Muscle of leg (tissue), 11 donors: Measurements from ENCODE around the gene PCDHGB2. TPM values are rescaled to one million over a fixed set of nuclear protein-coding genes. Genes with fewer than 3 reads are reported as not detected.
"Not testable (repeated sequence)": the region's sequence is repeated elsewhere in the genome, so short reads cannot be mapped to it uniquely, and the experiment has no call there.

Experiments
- DNase-seq: peaks from one replicate; pipeline ENCODE4 v3.0.0; 2013
- H3K27ac ChIP-seq: one replicate; pipeline ENCODE4 v1.5.1; 2013; ENCODE audit warnings: mild to moderate bottlenecking, low read length, control low read depth
- H3K27me3 ChIP-seq: one replicate; pipeline ENCODE4 v1.6.1; 2013; ENCODE audit warnings: low read length; ENCODE audit not compliant: control insufficient read depth, insufficient read depth
- H3K36me3 ChIP-seq: one replicate; pipeline ENCODE4 v1.6.1; 2013; ENCODE audit warnings: low read length; ENCODE audit not compliant: control insufficient read depth, insufficient read depth
- H3K4me1 ChIP-seq: one replicate; pipeline ENCODE4 v1.6.1; 2013; ENCODE audit warnings: low read length; ENCODE audit not compliant: control insufficient read depth, insufficient read depth
- H3K4me3 ChIP-seq: one replicate; pipeline ENCODE4 v1.5.1; 2013; ENCODE audit warnings: low read length, control low read depth
- H3K9me3 ChIP-seq: replicated peaks from 2 replicates; pipeline ENCODE4 v1.6.1; 2013; ENCODE audit warnings: low read depth, low read length; ENCODE audit not compliant: control insufficient read depth
- WGBS: methylation state at CpG from one replicate; pipeline ENCODE4 v1.1.5; 2013; ENCODE audit warnings: missing lambda C conversion rate; ENCODE audit not compliant: insufficient coverage; 5-methylcytosine and 5-hydroxymethylcytosine counted together
- polyA plus RNA-seq, 8 donors: library from polyadenylated mRNA; unstranded; fragments of 120-200 nt; gene quantifications; one replicate each; pipeline versions ENCODE4 v1.2.1 to v1.2.3, GENCODE V29; 2013; ENCODE audit warnings: inconsistent platforms in 1 of 8, low replicate concordance in 1 of 8; ENCODE audit not compliant: insufficient read length in 8 of 8, insufficient read depth in 1 of 8
- total RNA-seq: library from RNA; stranded (reverse); fragments of 120-200 nt; gene quantifications from one replicate; pipeline ENCODE4 v1.2.4, GENCODE V29; 2013

PCDHGB2 gene
- total and polyA plus RNA-seq, 9 donors, result 1.5 to 2.8 (median 1.8) TPM

DNA sequence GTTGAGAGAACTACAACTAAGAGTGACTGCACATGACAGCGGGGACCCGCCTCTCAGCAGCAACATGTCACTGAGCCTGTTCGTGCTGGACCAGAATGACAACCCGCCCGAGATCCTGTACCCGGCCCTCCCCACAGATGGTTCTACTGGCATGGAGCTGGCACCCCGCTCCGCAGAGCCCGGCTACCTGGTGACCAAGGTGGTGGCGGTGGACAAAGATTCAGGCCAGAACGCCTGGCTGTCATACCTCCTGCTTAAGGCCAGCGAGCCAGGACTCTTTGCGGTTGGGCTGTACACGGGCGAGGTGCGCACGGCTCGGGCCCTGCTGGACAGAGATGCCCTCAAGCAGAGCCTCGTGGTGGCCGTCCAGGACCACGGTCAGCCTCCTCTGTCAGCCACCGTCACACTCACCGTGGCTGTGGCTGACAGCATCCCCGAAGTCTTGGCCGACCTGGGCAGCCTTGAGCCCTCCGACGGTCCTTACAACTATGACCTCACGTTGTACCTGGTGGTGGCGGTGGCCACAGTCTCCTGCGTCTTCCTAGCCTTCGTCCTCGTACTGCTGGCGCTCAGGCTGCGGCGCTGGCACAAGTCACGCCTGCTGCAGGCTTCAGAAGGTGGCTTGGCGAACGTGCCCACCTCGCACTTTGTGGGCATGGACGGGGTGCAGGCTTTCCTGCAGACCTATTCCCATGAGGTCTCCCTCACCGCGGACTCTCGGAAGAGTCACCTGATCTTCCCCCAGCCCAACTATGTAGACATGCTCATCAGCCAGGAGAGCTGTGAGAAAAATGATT, 24.9 kb downstream of the PCDHGB2 start:
- Histone ChIP-seq H3K27me3 (peaks cover 7% of the 10 kb centered on the region), H3K4me3 (no peak overlapping the region), H3K36me3 (no peaks in the 10 kb centered on the region), H3K27ac (no peak overlapping the region), H3K4me1 (no peaks in the 10 kb centered on the region), H3K9me3 (peaks cover 79% of the 10 kb centered on the region)
- WGBS, result 67% methylated on average over 38 of the region's 43 CpGs
- DNase-seq, result no peak

DNA sequence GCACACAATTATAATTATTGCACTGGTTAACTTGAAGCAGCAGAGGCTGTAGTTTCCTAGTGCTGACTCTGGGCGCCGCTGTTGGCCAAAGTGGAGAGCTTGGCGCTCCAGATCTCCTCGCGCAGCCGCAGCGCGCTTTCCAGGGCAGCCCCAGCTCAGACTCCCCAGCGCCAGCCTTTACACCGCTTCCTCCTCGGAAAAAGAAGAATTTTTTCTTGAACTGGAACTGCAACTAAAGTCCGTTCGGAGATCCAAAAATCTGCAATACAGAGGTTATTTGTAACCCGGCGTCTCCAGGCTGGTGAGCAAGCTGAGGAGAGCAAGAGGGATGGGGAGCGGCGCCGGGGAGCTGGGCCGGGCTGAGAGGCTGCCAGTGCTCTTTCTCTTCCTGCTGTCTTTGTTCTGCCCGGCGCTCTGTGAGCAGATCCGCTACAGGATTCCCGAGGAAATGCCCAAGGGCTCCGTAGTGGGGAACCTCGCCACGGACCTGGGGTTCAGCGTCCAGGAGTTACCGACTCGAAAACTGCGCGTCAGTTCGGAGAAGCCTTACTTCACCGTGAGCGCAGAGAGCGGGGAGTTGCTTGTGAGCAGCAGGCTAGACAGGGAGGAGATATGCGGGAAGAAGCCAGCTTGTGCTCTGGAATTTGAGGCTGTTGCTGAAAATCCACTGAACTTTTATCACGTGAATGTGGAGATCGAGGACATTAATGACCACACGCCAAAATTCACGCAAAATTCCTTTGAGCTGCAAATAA, 27.9 kb downstream of the PCDHGB2 start, which contains the start of gene PCDHGB4:
TSS of gene PCDHGB4 (plus strand) at position 142 of the 755 bp plus-strand sequence. CDS start at position 329, 187 bp downstream.
- H3K4me1 ChIP-seq, H3K36me3 ChIP-seq, H3K27ac ChIP-seq, H3K4me3 ChIP-seq: not testable (repeated sequence)
- H3K9me3 ChIP-seq, result peaks cover 83% of the 10 kb centered on the region
- WGBS, result 5% methylated on average over 11 of the region's 40 CpGs
- peaks cover 11% of the 10 kb centered on the region for H3K27me3 ChIP-seq
- peak; percentile 10 for DNase-seq

DNA sequence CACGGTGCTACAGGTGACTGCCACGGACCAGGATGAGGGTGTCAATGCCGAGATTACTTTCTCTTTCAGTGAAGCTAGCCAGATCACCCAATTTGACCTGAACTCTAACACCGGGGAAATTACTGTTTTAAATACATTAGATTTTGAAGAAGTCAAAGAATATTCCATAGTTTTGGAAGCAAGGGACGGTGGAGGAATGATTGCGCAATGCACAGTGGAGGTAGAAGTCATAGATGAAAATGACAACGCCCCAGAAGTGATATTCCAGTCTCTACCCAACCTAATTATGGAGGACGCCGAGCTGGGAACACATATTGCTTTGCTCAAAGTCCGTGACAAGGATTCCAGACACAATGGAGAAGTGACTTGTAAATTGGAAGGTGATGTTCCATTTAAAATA, 28.9 kb downstream of the PCDHGB2 start:
- H3K27ac ChIP-seq, result no peak overlapping the region
- H3K36me3 ChIP-seq, result no peaks in the 10 kb centered on the region
- WGBS, result 80% methylated on average over 3 of the region's 10 CpGs
- peaks cover 14% of the 10 kb centered on the region for H3K27me3 ChIP-seq
- peaks cover 83% of the 10 kb centered on the region for H3K9me3 ChIP-seq
- H3K4me3 ChIP-seq, result no peak overlapping the region
- DNase-seq, result no peak
- no peaks in the 10 kb centered on the region for H3K4me1 ChIP-seq

DNA sequence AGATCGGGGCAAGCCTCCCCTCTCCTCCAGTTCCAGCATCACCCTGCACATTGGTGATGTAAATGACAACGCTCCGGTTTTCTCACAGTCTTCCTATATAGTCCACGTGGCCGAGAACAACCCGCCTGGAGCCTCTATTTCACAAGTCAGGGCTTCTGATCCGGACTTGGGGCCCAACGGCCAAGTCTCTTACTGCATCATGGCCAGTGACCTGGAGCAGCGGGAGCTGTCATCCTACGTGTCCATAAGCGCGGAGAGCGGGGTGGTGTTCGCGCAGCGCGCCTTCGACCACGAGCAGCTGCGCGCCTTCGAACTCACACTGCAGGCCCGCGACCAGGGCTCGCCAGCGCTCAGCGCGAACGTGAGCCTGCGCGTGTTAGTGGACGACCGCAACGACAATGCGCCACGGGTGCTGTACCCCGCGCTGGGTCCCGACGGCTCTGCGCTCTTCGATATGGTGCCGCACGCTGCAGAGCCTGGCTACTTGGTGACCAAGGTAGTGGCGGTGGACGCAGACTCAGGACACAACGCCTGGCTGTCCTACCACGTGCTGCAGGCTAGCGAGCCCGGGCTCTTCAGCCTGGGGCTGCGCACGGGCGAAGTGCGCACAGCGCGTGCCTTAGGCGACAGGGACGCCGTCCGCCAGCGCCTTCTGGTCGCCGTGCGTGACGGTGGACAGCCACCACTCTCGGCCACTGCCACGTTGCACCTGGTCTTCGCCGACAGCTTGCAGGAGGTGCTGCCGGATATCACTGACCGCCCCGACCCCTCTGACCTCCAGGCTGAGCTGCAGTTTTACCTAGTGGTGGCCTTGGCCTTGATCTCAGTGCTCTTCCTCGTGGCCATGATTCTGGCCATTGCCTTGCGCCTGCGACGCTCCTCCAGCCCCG, 29.6 kb downstream of the PCDHGB2 start:
- 38% methylated on average over 75 of the region's 77 CpGs for WGBS
- Histone ChIP-seq H3K27me3 (peaks cover 14% of the 10 kb centered on the region), H3K9me3 (peaks cover 83% of the 10 kb centered on the region)

DNA sequence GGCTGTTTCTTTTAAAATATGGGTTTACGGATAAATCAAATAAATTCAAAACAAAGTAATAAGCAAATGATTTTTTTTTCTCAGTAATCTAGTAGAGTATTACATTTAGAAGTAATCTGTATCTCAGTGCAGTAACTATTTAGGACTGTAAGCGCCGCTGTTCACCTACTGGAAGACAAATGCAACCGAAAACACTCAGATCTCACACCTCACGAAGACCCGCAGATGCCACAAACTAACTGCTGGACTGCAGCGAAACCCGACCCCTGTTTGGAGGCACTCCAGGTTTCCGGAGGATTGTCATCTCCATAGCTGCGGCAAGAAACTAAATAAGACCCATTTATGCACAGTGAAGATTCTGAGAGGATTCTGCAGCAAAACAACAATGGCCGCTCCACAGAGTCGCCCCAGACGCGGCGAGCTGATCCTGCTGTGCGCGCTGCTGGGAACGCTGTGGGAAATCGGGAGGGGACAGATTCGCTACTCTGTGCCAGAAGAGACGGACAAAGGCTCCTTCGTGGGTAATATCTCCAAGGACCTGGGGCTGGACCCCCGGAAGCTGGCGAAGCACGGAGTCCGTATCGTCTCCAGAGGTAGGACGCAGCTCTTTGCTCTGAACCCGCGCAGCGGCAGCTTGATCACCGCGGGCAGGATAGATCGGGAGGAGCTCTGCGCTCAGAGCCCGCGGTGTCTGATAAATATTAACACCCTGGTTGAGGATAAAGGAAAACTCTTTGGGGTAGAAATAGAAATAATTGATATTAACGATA, 32.8 kb downstream of the PCDHGB2 start, which contains the start of gene PCDHGA8:
TSS of gene PCDHGA8 (plus strand) at position 205 of the 770 bp plus-strand sequence. CDS start at position 386, 181 bp downstream.
- H3K4me3 ChIP-seq, result no peak within 1 kb of the TSS
- H3K27me3 ChIP-seq, result peaks cover 14% of the 10 kb centered on the region
- no peaks in the 10 kb centered on the region for H3K4me1 ChIP-seq
- 22% methylated on average over 31 of the region's 38 CpGs for WGBS
- no peak within 1 kb of the TSS for H3K27ac ChIP-seq
- no peak for DNase-seq
- no peaks in the 10 kb centered on the region for H3K36me3 ChIP-seq
- H3K9me3 ChIP-seq, result peaks cover 75% of the 10 kb centered on the region

More for the DNA sequence above, 29.6 kb downstream of the PCDHGB2 start:
- Histone ChIP-seq H3K4me1 (no peaks in the 10 kb centered on the region), H3K4me3 (no peak overlapping the region), H3K27ac (no peak overlapping the region), H3K36me3 (no peaks in the 10 kb centered on the region)
- DNase-seq, result no peak

DNA sequence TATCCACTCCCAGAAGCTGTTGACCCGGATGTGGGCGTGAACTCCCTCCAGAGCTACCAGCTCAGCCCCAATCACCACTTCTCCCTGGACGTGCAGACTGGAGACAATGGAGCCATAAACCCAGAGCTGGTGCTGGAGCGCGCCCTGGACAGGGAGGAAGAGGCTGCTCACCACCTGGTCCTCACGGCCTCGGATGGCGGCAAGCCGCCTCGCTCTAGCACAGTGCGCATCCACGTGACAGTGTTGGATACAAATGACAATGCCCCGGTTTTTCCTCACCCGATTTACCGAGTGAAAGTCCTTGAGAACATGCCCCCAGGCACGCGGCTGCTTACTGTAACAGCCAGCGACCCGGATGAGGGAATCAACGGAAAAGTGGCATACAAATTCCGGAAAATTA, 33.5 kb downstream of the PCDHGB2 start:
- Histone ChIP-seq H3K36me3 (no peaks in the 10 kb centered on the region), H3K4me3 (no peak overlapping the region), H3K9me3 (peaks cover 77% of the 10 kb centered on the region), H3K4me1 (no peaks in the 10 kb centered on the region), H3K27ac (no peak overlapping the region), H3K27me3 (peaks cover 16% of the 10 kb centered on the region)
- WGBS, result 59% methylated on average over 11 of the region's 21 CpGs
- DNase-seq, result no peak

DNA sequence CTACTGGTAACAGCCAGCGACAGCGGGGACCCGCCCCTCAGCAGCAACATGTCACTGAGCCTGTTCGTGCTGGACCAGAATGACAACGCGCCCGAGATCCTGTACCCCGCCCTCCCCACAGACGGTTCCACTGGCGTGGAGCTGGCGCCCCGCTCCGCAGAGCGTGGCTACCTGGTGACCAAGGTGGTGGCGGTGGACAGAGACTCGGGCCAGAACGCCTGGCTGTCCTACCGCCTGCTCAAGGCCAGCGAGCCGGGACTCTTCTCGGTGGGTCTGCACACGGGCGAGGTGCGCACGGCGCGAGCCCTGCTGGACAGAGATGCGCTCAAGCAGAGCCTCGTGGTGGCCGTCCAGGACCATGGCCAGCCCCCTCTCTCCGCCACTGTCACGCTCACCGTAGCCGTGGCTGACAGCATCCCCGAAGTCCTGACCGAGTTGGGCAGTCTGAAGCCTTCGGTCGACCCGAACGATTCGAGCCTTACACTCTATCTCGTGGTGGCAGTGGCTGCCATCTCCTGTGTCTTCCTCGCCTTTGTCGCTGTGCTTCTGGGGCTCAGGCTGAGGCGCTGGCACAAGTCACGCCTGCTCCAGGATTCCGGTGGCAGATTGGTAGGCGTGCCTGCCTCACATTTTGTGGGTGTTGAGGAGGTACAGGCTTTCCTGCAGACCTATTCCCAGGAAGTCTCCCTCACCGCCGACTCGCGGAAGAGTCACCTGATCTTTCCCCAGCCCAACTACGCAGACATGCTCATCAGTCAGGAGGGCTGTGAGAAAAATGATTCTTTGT, 34.8 kb downstream of the PCDHGB2 start:
- 42% methylated on average over 25 of the region's 53 CpGs for WGBS
- peaks cover 21% of the 10 kb centered on the region for H3K27me3 ChIP-seq
- H3K4me1 ChIP-seq, H3K27ac ChIP-seq, H3K4me3 ChIP-seq, H3K36me3 ChIP-seq, DNase-seq: not testable (repeated sequence)
- H3K9me3 ChIP-seq, result peaks cover 76% of the 10 kb centered on the region

DNA sequence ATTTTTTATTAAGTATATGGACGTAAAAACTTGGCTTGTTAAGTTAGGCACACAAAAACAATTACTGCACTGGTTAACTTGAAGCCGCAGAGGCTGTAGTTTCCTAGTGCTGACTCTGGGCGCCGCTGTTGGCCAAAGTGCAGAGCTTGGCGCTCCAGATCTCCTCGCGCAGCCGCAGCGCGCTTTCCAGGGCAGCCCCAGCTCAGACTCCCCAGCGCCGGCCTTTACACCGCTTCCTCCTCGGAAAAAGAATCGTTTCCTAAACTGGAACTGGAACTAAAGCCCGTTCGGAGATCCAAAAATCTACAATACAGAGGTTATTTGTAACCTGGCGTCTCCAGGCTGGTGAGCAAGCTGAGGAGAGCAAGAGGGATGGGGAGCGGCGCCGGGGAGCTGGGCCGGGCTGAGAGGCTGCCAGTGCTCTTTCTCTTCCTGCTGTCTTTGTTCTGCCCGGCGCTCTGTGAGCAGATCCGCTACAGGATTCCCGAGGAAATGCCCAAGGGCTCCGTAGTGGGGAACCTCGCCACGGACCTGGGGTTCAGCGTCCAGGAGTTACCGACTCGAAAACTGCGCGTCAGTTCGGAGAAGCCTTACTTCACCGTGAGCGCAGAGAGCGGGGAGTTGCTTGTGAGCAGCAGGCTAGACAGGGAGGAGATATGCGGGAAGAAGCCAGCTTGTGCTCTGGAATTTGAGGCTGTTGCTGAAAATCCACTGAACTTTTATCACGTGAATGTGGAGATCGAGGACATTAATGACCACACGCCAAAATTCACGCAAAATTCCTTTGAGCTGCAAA, 38.2 kb downstream of the PCDHGB2 start, which contains the start of gene PCDHGB5:
TSS of gene PCDHGB5 (plus strand) at position 192 of the 796 bp plus-strand sequence. CDS start at position 373, 181 bp downstream.
- 2% methylated on average over 9 of the region's 43 CpGs for WGBS
- DNase-seq, H3K4me3 ChIP-seq, H3K4me1 ChIP-seq, H3K36me3 ChIP-seq, H3K27ac ChIP-seq: not testable (repeated sequence)
- peaks cover 18% of the 10 kb centered on the region for H3K27me3 ChIP-seq
- peaks cover 75% of the 10 kb centered on the region for H3K9me3 ChIP-seq
